ENCODE measurements around the gene SLC38A1. TPM values are rescaled to one million over a fixed set of nuclear protein-coding genes. Genes with fewer than 3 reads are reported as not detected.

The SLC38A1 gene
- total RNA-seq, 1 experiment from 2014 or later, result 155 TPM

DNA sequence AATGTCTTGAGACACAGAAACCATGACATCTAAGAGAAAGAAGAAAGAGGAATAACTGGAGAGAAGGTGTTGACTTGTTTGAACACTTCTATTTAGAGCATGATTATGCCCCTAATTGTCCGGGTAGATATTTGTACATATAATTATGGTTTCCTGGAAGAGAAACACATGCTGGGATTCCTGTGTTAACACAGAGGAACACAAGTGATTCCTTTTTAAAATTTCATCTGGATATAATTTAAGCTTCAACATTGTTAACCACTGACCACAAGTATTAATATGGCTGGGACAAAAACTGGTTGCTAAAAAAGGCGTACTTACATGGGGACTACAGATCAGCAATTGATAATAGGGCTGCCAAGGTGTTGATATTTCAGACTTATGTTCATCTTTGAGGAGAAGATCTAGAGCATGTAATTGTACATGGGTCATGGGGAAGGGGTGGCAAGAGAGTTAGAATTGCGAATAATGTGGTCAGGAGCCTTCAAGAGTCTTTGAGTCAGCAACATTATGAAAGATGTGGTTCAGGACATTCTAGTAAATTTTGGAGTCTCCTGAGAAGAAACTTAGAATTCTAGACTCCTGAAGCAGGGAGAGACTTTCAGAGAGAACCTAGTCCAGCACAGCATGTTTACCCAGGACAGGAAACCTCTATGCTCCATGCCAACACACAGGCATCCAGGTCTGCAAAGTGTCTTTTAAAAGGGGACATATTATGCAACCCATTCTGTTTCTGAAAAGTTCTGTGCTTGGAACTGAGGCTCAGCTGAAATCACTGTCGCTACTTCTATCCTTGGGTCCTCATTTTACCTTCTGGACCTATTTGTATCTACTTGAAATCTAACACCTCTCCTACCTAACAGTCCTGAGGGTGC is 56.5 kb downstream of the SLC38A1 start (continued):
- TF ChIP-seq, protein P1, sequence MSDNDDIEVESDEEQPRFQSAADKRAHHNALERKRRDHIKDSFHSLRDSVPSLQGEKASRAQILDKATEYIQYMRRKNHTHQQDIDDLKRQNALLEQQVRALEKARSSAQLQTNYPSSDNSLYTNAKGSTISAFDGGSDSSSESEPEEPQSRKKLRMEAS (IDR thresholded peaks at IDR 0.05), result no peak

DNA sequence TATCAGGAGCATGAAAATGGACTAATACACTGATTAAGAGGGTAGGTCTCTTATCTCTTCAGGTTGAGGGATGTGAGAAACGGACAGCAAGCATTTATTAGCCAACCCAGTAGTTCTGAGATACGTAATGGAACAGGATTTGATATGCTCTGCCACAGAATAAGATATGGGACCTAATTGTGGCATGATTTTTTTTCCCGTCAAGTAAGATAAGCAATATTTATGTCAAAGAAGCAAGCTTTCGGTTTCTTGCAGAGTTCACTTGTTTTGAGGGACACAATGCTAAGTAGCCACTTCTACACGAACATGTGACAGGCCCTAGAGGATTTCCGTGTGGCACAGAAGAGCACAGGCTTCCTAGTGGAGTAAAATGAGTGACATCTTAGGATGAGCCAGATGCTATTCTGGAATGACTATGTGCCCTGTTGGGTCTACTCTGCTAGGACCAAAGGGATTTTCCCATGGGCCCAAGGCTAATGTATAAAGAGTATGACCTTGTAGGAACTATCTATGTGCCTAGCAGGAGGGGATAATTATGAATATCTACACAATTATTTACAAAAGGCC is 57.9 kb downstream of the SLC38A1 start:
- no peak overlapping the region for H3K9ac ChIP-seq (ENCODE audit: low read length)
- no peaks in the 10 kb centered on the region; a peak in 1 of 4 replicates for H3K4me1 ChIP-seq (ENCODE audit: control insufficient read depth in 1 of 2, insufficient read depth in 2 of 2, low read length in 2 of 2)
- BruUV-seq (replicated peaks), result no TSS peak
- ChIA-PET POLR2A (no interaction called here), CTCF (no interaction called here), RAD21 (ENCODE audit: low non-redundant PET in 1 of 2, low total read pairs in 2 of 2, uncharacterized antibody in 2 of 2, unreplicated experiment in 2 of 2) (no interaction called here)
- DNase-seq (ENCODE audit: low read depth, low spot score) (no peak), ATAC-seq (no peak)
- H3K4me3 ChIP-seq (replicated peaks in 1 of 2; ENCODE audit: low read depth in 1 of 2, low read length in 2 of 2), result no peak overlapping the region
- H2AFZ ChIP-seq (ENCODE audit: low read depth, low read length, poor library complexity, severe bottlenecking), result no peak overlapping the region
- intact Hi-C loops (cut with micrococcal nuclease), result no loop called here
- no peaks in the 10 kb centered on the region for H3K9me3 ChIP-seq (ENCODE audit: control insufficient read depth in 1 of 2, insufficient read depth in 1 of 2, low read depth in 1 of 2, low read length in 2 of 2)
- H4K20me1 ChIP-seq (ENCODE audit: insufficient read depth), result no peaks in the 10 kb centered on the region
- H3K27ac ChIP-seq (ENCODE audit: low read depth, low read length), result no peak overlapping the region
- peaks cover 9 to 29% of the 10 kb centered on the region in 2 experiments; a peak in 3 of 4 replicates for H3K36me3 ChIP-seq (ENCODE audit: control insufficient read depth in 1 of 2, insufficient read depth in 2 of 2, low read length in 2 of 2)
- H3K27me3 ChIP-seq (ENCODE audit: insufficient read depth, low read length), result no peaks in the 10 kb centered on the region
- H3K9me2 ChIP-seq (ENCODE audit: insufficient read depth), result no peaks in the 10 kb centered on the region
- H3K4me2 ChIP-seq (ENCODE audit: low read length), result no peak overlapping the region
- H3K79me2 ChIP-seq (ENCODE audit: insufficient read depth, low read length), result peaks cover 49% of the 10 kb centered on the region
- no peak for TF ChIP-seq EGR1 (IDR thresholded peaks at IDR 0.05; ENCODE audit: low read depth)
- TF ChIP-seq, protein P2, sequence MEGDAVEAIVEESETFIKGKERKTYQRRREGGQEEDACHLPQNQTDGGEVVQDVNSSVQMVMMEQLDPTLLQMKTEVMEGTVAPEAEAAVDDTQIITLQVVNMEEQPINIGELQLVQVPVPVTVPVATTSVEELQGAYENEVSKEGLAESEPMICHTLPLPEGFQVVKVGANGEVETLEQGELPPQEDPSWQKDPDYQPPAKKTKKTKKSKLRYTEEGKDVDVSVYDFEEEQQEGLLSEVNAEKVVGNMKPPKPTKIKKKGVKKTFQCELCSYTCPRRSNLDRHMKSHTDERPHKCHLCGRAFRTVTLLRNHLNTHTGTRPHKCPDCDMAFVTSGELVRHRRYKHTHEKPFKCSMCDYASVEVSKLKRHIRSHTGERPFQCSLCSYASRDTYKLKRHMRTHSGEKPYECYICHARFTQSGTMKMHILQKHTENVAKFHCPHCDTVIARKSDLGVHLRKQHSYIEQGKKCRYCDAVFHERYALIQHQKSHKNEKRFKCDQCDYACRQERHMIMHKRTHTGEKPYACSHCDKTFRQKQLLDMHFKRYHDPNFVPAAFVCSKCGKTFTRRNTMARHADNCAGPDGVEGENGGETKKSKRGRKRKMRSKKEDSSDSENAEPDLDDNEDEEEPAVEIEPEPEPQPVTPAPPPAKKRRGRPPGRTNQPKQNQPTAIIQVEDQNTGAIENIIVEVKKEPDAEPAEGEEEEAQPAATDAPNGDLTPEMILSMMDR (IDR thresholded peaks at IDR 0.05 in 2 of 3, conservative IDR thresholded peaks at IDR 0.05 in 1 of 3; ENCODE audit: borderline replicate concordance in 1 of 3, insufficient read depth in 1 of 3, low read depth in 2 of 3, low read length in 2 of 3), result no peak
- TF ChIP-seq SRF (IDR thresholded peaks at IDR 0.05; ENCODE audit: low read depth), result no peak
- TF ChIP-seq EZH2phosphoT487 (IDR thresholded peaks at IDR 0.05; ENCODE audit: borderline replicate concordance), result no peak
- TF ChIP-seq CEBPB (IDR thresholded peaks at IDR 0.05; ENCODE audit: low read depth), result no peak
- TF ChIP-seq ELF1 (IDR thresholded peaks at IDR 0.05; ENCODE audit: borderline replicate concordance, low read depth), result no peak
- TF ChIP-seq, protein P1 (IDR thresholded peaks at IDR 0.05), result no peak
- TF ChIP-seq CBX3 (IDR thresholded peaks at IDR 0.05; ENCODE audit: low read depth), result no peak
- TF ChIP-seq POLR2A (IDR thresholded peaks at IDR 0.05; ENCODE audit: borderline replicate concordance, extremely low read depth, insufficient read depth, insufficient read length), result no peak
- TF ChIP-seq SP1 (IDR thresholded peaks at IDR 0.05; ENCODE audit: low read depth), result no peak
- TF ChIP-seq, protein P3, sequence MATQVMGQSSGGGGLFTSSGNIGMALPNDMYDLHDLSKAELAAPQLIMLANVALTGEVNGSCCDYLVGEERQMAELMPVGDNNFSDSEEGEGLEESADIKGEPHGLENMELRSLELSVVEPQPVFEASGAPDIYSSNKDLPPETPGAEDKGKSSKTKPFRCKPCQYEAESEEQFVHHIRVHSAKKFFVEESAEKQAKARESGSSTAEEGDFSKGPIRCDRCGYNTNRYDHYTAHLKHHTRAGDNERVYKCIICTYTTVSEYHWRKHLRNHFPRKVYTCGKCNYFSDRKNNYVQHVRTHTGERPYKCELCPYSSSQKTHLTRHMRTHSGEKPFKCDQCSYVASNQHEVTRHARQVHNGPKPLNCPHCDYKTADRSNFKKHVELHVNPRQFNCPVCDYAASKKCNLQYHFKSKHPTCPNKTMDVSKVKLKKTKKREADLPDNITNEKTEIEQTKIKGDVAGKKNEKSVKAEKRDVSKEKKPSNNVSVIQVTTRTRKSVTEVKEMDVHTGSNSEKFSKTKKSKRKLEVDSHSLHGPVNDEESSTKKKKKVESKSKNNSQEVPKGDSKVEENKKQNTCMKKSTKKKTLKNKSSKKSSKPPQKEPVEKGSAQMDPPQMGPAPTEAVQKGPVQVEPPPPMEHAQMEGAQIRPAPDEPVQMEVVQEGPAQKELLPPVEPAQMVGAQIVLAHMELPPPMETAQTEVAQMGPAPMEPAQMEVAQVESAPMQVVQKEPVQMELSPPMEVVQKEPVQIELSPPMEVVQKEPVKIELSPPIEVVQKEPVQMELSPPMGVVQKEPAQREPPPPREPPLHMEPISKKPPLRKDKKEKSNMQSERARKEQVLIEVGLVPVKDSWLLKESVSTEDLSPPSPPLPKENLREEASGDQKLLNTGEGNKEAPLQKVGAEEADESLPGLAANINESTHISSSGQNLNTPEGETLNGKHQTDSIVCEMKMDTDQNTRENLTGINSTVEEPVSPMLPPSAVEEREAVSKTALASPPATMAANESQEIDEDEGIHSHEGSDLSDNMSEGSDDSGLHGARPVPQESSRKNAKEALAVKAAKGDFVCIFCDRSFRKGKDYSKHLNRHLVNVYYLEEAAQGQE (IDR thresholded peaks at IDR 0.05; ENCODE audit: low read depth), result no peak
- TF ChIP-seq TCF7L2 (IDR thresholded peaks at IDR 0.05; ENCODE audit: borderline replicate concordance, extremely low read depth, insufficient read depth, insufficient read length), result no peak
- TF ChIP-seq, protein P4, sequence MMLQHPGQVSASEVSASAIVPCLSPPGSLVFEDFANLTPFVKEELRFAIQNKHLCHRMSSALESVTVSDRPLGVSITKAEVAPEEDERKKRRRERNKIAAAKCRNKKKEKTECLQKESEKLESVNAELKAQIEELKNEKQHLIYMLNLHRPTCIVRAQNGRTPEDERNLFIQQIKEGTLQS (IDR thresholded peaks at IDR 0.05), result no peak
- no peak for TF ChIP-seq JUND (IDR thresholded peaks at IDR 0.05)
- TF ChIP-seq SIN3A (IDR thresholded peaks at IDR 0.05; ENCODE audit: low read depth), result no peak
- no peak for TF ChIP-seq ZFX (IDR thresholded peaks at IDR 0.05)
- no peak for TF ChIP-seq EZH2 (IDR thresholded peaks at IDR 0.05)
- TF ChIP-seq POLR2AphosphoS5 (IDR thresholded peaks at IDR 0.05; ENCODE audit: low read depth, low read length), result no peak
- TF ChIP-seq RAD21 (IDR thresholded peaks at IDR 0.05; ENCODE audit: low read depth), result no peak

Data from HCT116 (cell line).